ENCODE results near the gene IFFO2.

IFFO2 gene

GRCh38 chr1:18934205-18935000 is 22.1 kb downstream of the IFFO2 start:
- no peak for DNase-seq

- no peak for DNase-seq
Observed at GRCh38 chr1:18932879-18933278, 23.6 kb downstream of the IFFO2 start.

GRCh38 chr1:18932387-18932786 is 24.1 kb downstream of the IFFO2 start:
- no peak for DNase-seq

GRCh38 chr1:18931730-18932129 is 24.7 kb downstream of the IFFO2 start:
- DNase-seq, result no peak

- DNase-seq, result no peak
Observed at GRCh38 chr1:18929686-18930085, 26.8 kb downstream of the IFFO2 start.

GRCh38 chr1:18928985-18929384 is 27.5 kb downstream of the IFFO2 start:
- no peak for DNase-seq

- no peak for DNase-seq
Observed at GRCh38 chr1:18928406-18928805, 28.1 kb downstream of the IFFO2 start.

- DNase-seq, result peak in 2 of 3 donors; percentile 34 to 44
Observed at GRCh38 chr1:18927654-18928272, 28.7 kb downstream of the IFFO2 start.

- no peak for DNase-seq
Observed at GRCh38 chr1:18927082-18927653, 29.3 kb downstream of the IFFO2 start.

GRCh38 chr1:18926315-18927081 is 30.0 kb downstream of the IFFO2 start:
- DNase-seq, result peak; percentile 94 to 96 (median 96)

- DNase-seq, result no peak
Observed at GRCh38 chr1:18925279-18925678, 31.2 kb downstream of the IFFO2 start.

GRCh38 chr1:18924221-18924691 is 32.2 kb downstream of the IFFO2 start:
- DNase-seq, result peak in 1 of 3 donors; percentile 36

GRCh38 chr1:18923756-18924211 is 32.7 kb downstream of the IFFO2 start:
- no peak for DNase-seq

- no peak for DNase-seq
Observed at GRCh38 chr1:18922848-18923755, 33.4 kb downstream of the IFFO2 start.

- DNase-seq, result peak; percentile 49 to 66 (median 55)
Observed at GRCh38 chr1:18922319-18922726, 34.2 kb downstream of the IFFO2 start.

- DNase-seq, result no peak
Observed at GRCh38 chr1:18921516-18922251, 34.8 kb downstream of the IFFO2 start.

- DNase-seq, result no peak
Observed at GRCh38 chr1:18920931-18921330, 35.5 kb downstream of the IFFO2 start.

- peak; percentile 61 to 68 (median 66) for DNase-seq
Observed at GRCh38 chr1:18919956-18920355, 36.5 kb downstream of the IFFO2 start.

GRCh38 chr1:18919197-18919905 is 37.1 kb downstream of the IFFO2 start:
- no peak for DNase-seq

- no peak for DNase-seq
Observed at GRCh38 chr1:18918417-18918816, 38.1 kb downstream of the IFFO2 start.

All from suppressor macrophage treated with lipopolysaccharide for 1 hour (primary cell).